ENCODE data around the gene UBE2G1.

- no peak for TF ChIP-seq CTCF (IDR thresholded peaks at IDR 0.05 in 4 of 5, conservative IDR thresholded peaks at IDR 0.05 in 1 of 5)
- no peak for TF ChIP-seq POLR2A (IDR thresholded peaks at IDR 0.05)
These were observed 39.9 kb downstream of the UBE2G1 start for GRCh38 chr17:4326608-4327007.
